GM12891 (cell line): ENCODE results near the gene PCBD2.

ENCODE experiments used
- POLR2A ChIP-seq: IDR thresholded peaks from 2 replicates; pipeline ENCODE4 v1.6.1; 2011; ENCODE audit warnings: low read depth, low read length, control low read depth
- POLR2AphosphoS5 ChIP-seq: IDR thresholded peaks from 2 replicates; pipeline ENCODE4 v1.6.1; 2011; ENCODE audit warnings: low read depth, low read length, control low read depth
- TAF1 ChIP-seq: IDR thresholded peaks from 2 replicates; pipeline ENCODE4 v1.6.1; 2011; ENCODE audit warnings: low read depth, low read length, control low read depth

- TF ChIP-seq POLR2A (no peak), POLR2AphosphoS5 (no peak), TAF1 (no peak)
Observed at GRCh38 chr5:135012033-135012588, 107.2 kb downstream of the PCBD2 start.
